Suprapubic skin (tissue), 4 donors: Measurements from ENCODE around the gene CAV3.

Experiments
- CTCF ChIP-seq, 2 donors: fragments of 200-600 bp in 1 of 2; fragments of 450-650 bp in 1 of 2; sonication (generic) in 1 of 2; IDR thresholded peaks; one replicate each; pipeline ENCODE4 v1.5.1; 2016 to 2019; ENCODE audit warnings: antibody characterized with exemption in 2 of 2, mild to moderate bottlenecking in 1 of 2, moderate library complexity in 1 of 2
- EP300 ChIP-seq: sonication (generic); formaldehyde crosslinking; IDR thresholded peaks from one replicate; pipeline ENCODE4 v1.6.1; 2017; ENCODE audit warnings: antibody characterized with exemption
- POLR2A ChIP-seq, 2 donors: fragments of 450-650 bp; IDR thresholded peaks; one replicate each; pipeline ENCODE4 v1.6.1; 2017; ENCODE audit warnings: antibody characterized with exemption in 2 of 2, mild to moderate bottlenecking in 2 of 2, moderate library complexity in 2 of 2
- POLR2AphosphoS5 ChIP-seq, 3 donors: sonication (generic); formaldehyde crosslinking; IDR thresholded peaks; one replicate each; pipeline ENCODE4 v1.6.1; 2017; ENCODE audit warnings: antibody characterized with exemption in 3 of 3

DNA sequence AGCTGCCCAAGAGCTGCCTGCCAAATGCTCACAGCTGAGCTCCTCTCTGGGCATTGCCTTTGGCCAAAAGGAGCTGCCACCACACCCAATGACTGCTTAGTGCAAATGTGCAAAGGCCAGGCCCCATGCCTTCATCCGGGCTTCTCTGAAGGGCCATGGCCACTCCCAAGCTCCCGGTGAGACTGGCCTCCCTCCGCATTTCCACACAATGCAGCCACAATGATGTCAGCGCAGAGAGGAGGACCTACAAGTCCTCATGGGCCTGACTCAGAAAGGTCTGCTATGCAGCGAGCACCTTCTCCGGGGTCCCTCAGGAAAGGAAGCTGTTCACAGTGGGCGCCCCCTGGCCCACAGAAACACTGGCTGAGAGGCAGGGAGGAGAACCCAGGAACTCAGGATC lies 23.1 kb downstream of the CAV3 start:
- TF ChIP-seq CTCF (IDR thresholded peaks at IDR 0.05): no peak
- no peak for TF ChIP-seq EP300
- TF ChIP-seq POLR2AphosphoS5 (IDR thresholded peaks at IDR 0.05): no peak
- no peak for TF ChIP-seq POLR2A (IDR thresholded peaks at IDR 0.05)
